ENCODE data around the gene SLC30A7.

The SLC30A7 gene

GRCh38 chr1:101013776-101014175, 117.9 kb downstream of the SLC30A7 start:
- H3K9me3 ChIP-seq: no peaks in the 10 kb centered on the region
- no peak for DNase-seq (ENCODE audit: low spot score in 2 of 2)
- H3K4me3 ChIP-seq: no peak overlapping the region
- no peaks in the 10 kb centered on the region for H3K27me3 ChIP-seq (ENCODE audit: low read depth)
- in situ Hi-C loops (cut with MboI; ENCODE audit: low sequenced_read_pairs): no loop called here
- H3K36me3 ChIP-seq (replicated peaks): peaks cover 25% of the 10 kb centered on the region
- H3K4me1 ChIP-seq: no peaks in the 10 kb centered on the region

GRCh38 chr1:101017448-101017847, 121.6 kb downstream of the SLC30A7 start:
- H3K4me1 ChIP-seq: no peaks in the 10 kb centered on the region
- H3K36me3 ChIP-seq (replicated peaks): peaks cover 42% of the 10 kb centered on the region
- H3K4me3 ChIP-seq: no peak overlapping the region
- no peaks in the 10 kb centered on the region for H3K9me3 ChIP-seq
- H3K27me3 ChIP-seq (ENCODE audit: low read depth): no peaks in the 10 kb centered on the region
- in situ Hi-C loops (cut with MboI; ENCODE audit: low sequenced_read_pairs): no loop called here
- no peak for DNase-seq (ENCODE audit: low spot score in 2 of 2)

DNA sequence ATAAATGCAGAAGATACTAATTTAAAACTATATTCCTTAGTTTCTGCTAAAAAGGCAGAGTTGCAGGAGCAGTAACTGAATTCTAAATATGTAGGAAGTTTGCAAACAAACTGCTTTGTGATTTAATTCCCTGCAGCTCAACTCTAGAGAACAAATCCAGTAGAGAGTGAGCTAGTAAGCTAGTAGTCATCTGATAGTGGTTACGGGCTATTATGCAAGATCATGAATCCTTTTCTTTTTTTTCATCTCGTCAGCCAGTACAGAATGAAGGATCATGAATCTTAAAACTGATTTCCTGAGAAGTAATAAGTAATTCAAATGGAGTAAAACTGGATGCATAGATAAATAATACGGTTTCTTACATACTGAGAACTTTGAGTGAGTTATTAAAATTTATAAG, 126.4 kb downstream of the SLC30A7 start:
- H3K36me3 ChIP-seq (replicated peaks): peaks cover 34% of the 10 kb centered on the region
- no peaks in the 10 kb centered on the region for H3K9me3 ChIP-seq
- H3K4me1 ChIP-seq: peaks cover 14% of the 10 kb centered on the region
- H3K27me3 ChIP-seq (ENCODE audit: low read depth): no peaks in the 10 kb centered on the region
- DNase-seq (ENCODE audit: low spot score in 2 of 2): no peak
- H3K4me3 ChIP-seq: no peak overlapping the region
- in situ Hi-C loops (cut with MboI; ENCODE audit: low sequenced_read_pairs): loop anchor here (10.0 kb wide), 1 partner anchor 213 kb away; the partner anchor contains the start of gene S1PR1

GRCh38 chr1:101025283-101025656, 129.4 kb downstream of the SLC30A7 start:
- peak; percentile 23 to 27 for DNase-seq (ENCODE audit: low spot score in 2 of 2)
- Histone ChIP-seq H3K36me3 (replicated peaks) (peaks cover 25% of the 10 kb centered on the region), H3K4me3 (peak overlapping the region; percentile 53), H3K4me1 (peaks cover 19% of the 10 kb centered on the region), H3K27me3 (ENCODE audit: low read depth) (no peaks in the 10 kb centered on the region), H3K9me3 (no peaks in the 10 kb centered on the region)
- in situ Hi-C loops (cut with MboI; ENCODE audit: low sequenced_read_pairs): loop anchor here (10.0 kb wide), 1 partner anchor 210 kb away; the partner anchor contains the start of gene S1PR1

DNA sequence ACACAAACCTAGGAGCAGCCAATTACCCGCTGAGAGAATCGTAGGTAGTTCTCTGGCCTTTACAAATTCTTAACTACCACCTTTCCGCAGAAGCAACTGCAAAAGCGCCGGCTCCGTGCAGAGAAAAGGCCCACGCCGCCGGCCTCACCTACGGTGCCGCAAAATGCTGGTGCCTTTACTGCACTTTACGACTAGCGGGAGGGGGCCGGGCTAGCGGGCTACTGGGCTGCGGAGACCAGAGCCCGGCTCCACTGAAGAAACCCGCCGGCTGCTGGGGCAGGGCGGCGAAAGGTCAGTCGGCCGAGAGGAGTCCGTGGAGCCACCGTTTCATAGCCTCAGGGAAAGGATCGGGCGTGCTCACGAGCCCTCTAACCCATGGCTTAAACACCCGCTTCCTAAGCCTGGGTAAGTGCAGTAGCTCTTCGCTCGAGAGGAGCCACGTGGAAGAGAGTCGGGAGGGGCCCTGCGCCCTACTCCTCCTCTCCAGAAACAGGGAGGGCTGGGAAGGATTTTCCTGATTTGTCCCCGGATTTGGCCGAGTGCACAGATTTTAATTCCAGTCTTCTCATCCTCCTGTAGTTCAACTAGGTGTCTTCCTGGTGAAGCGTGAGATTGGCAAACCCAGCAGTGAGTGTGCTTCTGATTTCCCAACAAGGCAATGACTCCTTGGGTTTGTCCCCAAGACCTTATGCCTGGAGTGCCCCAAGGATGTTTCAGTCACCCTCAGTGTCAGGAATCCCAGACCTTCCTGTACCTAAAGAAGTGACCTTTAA, 130.0 kb downstream of the SLC30A7 start, which contains the start of gene DPH5:
Gene DPH5 (minus strand): TSS at position 128 of the 773 bp plus-strand sequence. CDS start 341 bp downstream, outside the sequence.
- peaks cover 19% of the 10 kb centered on the region for H3K4me1 ChIP-seq
- in situ Hi-C loops (cut with MboI; ENCODE audit: low sequenced_read_pairs): loop anchor here (10.0 kb wide), 1 partner anchor 209 kb away; the partner anchor contains the start of gene S1PR1

GRCh38 chr1:101026430-101026788, 130.5 kb downstream of the SLC30A7 start:
- Histone ChIP-seq H3K27me3 (ENCODE audit: low read depth) (no peaks in the 10 kb centered on the region), H3K4me1 (peaks cover 19% of the 10 kb centered on the region), H3K4me3 (peak overlapping the region; percentile 53), H3K9me3 (no peaks in the 10 kb centered on the region), H3K36me3 (replicated peaks) (peaks cover 16% of the 10 kb centered on the region)
- DNase-seq (ENCODE audit: low spot score in 2 of 2): no peak
- in situ Hi-C loops (cut with MboI; ENCODE audit: low sequenced_read_pairs): loop anchor here (10.0 kb wide), 1 partner anchor 208 kb away; the partner anchor contains the start of gene S1PR1

More for the DNA sequence above, 130.0 kb downstream of the SLC30A7 start, which contains the start of gene DPH5:
- Histone ChIP-seq H3K27me3 (ENCODE audit: low read depth) (no peaks in the 10 kb centered on the region), H3K4me3 (peak within 1 kb of the TSS; percentile 53), H3K36me3 (replicated peaks) (peaks cover 21% of the 10 kb centered on the region), H3K9me3 (no peaks in the 10 kb centered on the region)
- peak; percentile 84 to 95 for DNase-seq (ENCODE audit: low spot score in 2 of 2)

- DNase-seq (ENCODE audit: low spot score in 2 of 2): no peak
- peaks cover 19% of the 10 kb centered on the region for H3K4me1 ChIP-seq
- in situ Hi-C loops (cut with MboI; ENCODE audit: low sequenced_read_pairs): loop anchor here (10.0 kb wide), 1 partner anchor 208 kb away; the partner anchor contains the start of gene S1PR1
- peaks cover 10% of the 10 kb centered on the region for H3K36me3 ChIP-seq (replicated peaks)
- H3K27me3 ChIP-seq (ENCODE audit: low read depth): no peaks in the 10 kb centered on the region
- H3K4me3 ChIP-seq: no peak overlapping the region
- H3K9me3 ChIP-seq: no peaks in the 10 kb centered on the region
Observed at GRCh38 chr1:101027194-101027772, 131.4 kb downstream of the SLC30A7 start.

DNA sequence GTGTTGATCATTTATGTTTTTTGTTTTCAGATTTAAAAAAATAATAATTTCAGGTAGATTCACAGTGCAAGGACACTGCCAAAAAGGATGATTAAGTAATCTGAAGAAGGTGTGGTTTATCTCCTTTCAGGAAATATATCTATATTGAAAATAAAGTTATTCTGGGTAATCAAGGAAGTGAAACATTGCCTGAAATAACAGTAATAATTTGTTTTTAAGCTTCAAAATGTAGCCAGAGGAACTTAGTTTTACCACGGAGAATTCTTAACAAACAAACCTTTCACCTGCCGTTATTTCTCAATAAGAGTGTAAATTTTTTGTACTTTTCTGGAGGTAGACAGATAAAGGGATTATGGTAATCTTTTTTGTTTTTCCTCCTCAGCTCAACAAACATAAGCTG, 132.6 kb downstream of the SLC30A7 start:
- H3K4me1 ChIP-seq: peaks cover 17% of the 10 kb centered on the region
- H3K9me3 ChIP-seq: no peaks in the 10 kb centered on the region
- peaks cover 7% of the 10 kb centered on the region for H3K36me3 ChIP-seq (replicated peaks)
- H3K4me3 ChIP-seq: no peak overlapping the region
- DNase-seq (ENCODE audit: low spot score in 2 of 2): no peak
- no peaks in the 10 kb centered on the region for H3K27me3 ChIP-seq (ENCODE audit: low read depth)
- in situ Hi-C loops (cut with MboI; ENCODE audit: low sequenced_read_pairs): loop anchor here (10.0 kb wide), 1 partner anchor 206 kb away; the partner anchor contains the start of gene S1PR1

DNA sequence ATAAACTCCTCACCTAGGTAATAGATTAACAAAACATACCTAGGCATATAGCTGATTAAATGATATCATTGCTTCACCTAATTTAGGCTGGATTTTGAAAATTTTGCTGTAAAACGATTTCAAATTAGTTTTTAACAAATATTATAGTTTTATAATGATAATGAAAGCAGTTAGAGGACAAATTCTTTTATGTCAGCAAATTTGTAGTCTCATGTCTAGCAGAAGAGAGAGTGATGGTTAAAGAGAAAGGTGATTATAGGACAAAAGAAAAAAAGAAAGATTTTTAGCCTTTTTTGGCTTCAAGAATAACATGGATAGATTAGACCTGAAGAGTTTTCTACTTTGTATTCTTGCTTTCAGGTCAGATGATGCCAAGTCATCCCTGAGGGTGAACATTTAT, 133.3 kb downstream of the SLC30A7 start:
- Histone ChIP-seq H3K27me3 (ENCODE audit: low read depth) (no peaks in the 10 kb centered on the region), H3K4me1 (peaks cover 17% of the 10 kb centered on the region), H3K9me3 (no peaks in the 10 kb centered on the region), H3K36me3 (replicated peaks) (peaks cover 2% of the 10 kb centered on the region; the same call in 1 of the 2 replicates), H3K4me3 (no peak overlapping the region)
- in situ Hi-C loops (cut with MboI; ENCODE audit: low sequenced_read_pairs): loop anchor here (10.0 kb wide), 1 partner anchor 206 kb away; the partner anchor contains the start of gene S1PR1
- no peak for DNase-seq (ENCODE audit: low spot score in 2 of 2)

- Histone ChIP-seq H3K9me3 (no peaks in the 10 kb centered on the region), H3K36me3 (replicated peaks) (0 out of 2 replicates have a peak, but pooled peaks cover 2% of the 10 kb centered on the region), H3K4me3 (no peak overlapping the region), H3K4me1 (peaks cover 9% of the 10 kb centered on the region), H3K27me3 (ENCODE audit: low read depth) (no peaks in the 10 kb centered on the region)
- no peak for DNase-seq (ENCODE audit: low spot score in 2 of 2)
- in situ Hi-C loops (cut with MboI; ENCODE audit: low sequenced_read_pairs): no loop called here
Observed at GRCh38 chr1:101030881-101031280, 135.0 kb downstream of the SLC30A7 start.

Data from HAP-1 (cell line).